GM19193 (cell line): ENCODE results near the gene FAM174B.
A peak's percentile ranks its signal among the peaks of the same experiment; 100 is the strongest.

ENCODE experiments used
- POLR2A ChIP-seq: IDR thresholded peaks from 4 replicates; pipeline ENCODE4 v1.6.1; 2011; ENCODE audit not compliant: insufficient read depth, insufficient read length; ENCODE audit errors: extremely low read depth

Gene FAM174B

GRCh38 chr15:92634671-92635201, 20.8 kb downstream of the FAM174B start:
- no peak for TF ChIP-seq POLR2A

- no peak for TF ChIP-seq POLR2A
Measured at GRCh38 chr15:92634060-92634459, 21.5 kb downstream of the FAM174B start.

- no peak for TF ChIP-seq POLR2A
Measured at GRCh38 chr15:92633418-92633817, 22.2 kb downstream of the FAM174B start.

GRCh38 chr15:92633001-92633400, 22.6 kb downstream of the FAM174B start:
- no peak for TF ChIP-seq POLR2A

- TF ChIP-seq POLR2A = no peak
Measured at GRCh38 chr15:92631721-92632120, 23.9 kb downstream of the FAM174B start.

- no peak for TF ChIP-seq POLR2A
Measured at GRCh38 chr15:92629975-92630626, 25.5 kb downstream of the FAM174B start.

GRCh38 chr15:92629276-92629974, 26.1 kb downstream of the FAM174B start:
- no peak for TF ChIP-seq POLR2A

GRCh38 chr15:92627014-92627413, 28.6 kb downstream of the FAM174B start:
- no peak for TF ChIP-seq POLR2A

GRCh38 chr15:92625251-92625980, 30.2 kb downstream of the FAM174B start:
- TF ChIP-seq POLR2A = no peak

- no peak for TF ChIP-seq POLR2A
Measured at GRCh38 chr15:92624401-92624991, 31.1 kb downstream of the FAM174B start.

- no peak for TF ChIP-seq POLR2A
Measured at GRCh38 chr15:92623435-92623834, 32.1 kb downstream of the FAM174B start.

- TF ChIP-seq POLR2A = peak; percentile 22
Measured at GRCh38 chr15:92621972-92622533, 33.5 kb downstream of the FAM174B start.

GRCh38 chr15:92620991-92621390, 34.6 kb downstream of the FAM174B start:
- TF ChIP-seq POLR2A = no peak

- TF ChIP-seq POLR2A = no peak
Measured at GRCh38 chr15:92619145-92620101, 36.2 kb downstream of the FAM174B start.
